ENCODE data around the gene SERAC1.

SERAC1 gene

GRCh38 chr6:158063736-158064135 lies 104.3 kb downstream of the SERAC1 start:
- Histone ChIP-seq H3K4me2 (no peak overlapping the region), H3K79me2 (ENCODE audit: insufficient read depth, low read depth) (no peaks in the 10 kb centered on the region), H4K20me1 (ENCODE audit: insufficient read depth) (no peaks in the 10 kb centered on the region), H3K36me3 (ENCODE audit: insufficient read depth) (no peaks in the 10 kb centered on the region), H3K4me1 (ENCODE audit: low read depth, poor library complexity, severe bottlenecking) (no peaks in the 10 kb centered on the region), H3K9ac (no peak overlapping the region), H3K4me3 (IDR thresholded peaks at IDR 0.05; ENCODE audit: insufficient read depth, low read depth, low read length) (no peak overlapping the region), H3K27ac (no peak overlapping the region), H3K27me3 (ENCODE audit: insufficient read depth, low read depth) (no peaks in the 10 kb centered on the region), H2AFZ (ENCODE audit: low read depth) (no peak overlapping the region)
- TF ChIP-seq CTCF (conservative IDR thresholded peaks at IDR 0.05; ENCODE audit: low read depth, low read length) = no peak

GRCh38 chr6:158061709-158062461 lies 106.2 kb downstream of the SERAC1 start:
- Histone ChIP-seq H3K79me2 (ENCODE audit: insufficient read depth, low read depth) (no peaks in the 10 kb centered on the region), H3K9ac (no peak overlapping the region), H2AFZ (ENCODE audit: low read depth) (no peak overlapping the region), H3K27ac (no peak overlapping the region), H3K27me3 (ENCODE audit: insufficient read depth, low read depth) (no peaks in the 10 kb centered on the region), H3K4me2 (no peak overlapping the region), H3K36me3 (ENCODE audit: insufficient read depth) (no peaks in the 10 kb centered on the region), H3K4me3 (IDR thresholded peaks at IDR 0.05; ENCODE audit: insufficient read depth, low read depth, low read length) (no peak overlapping the region), H3K4me1 (ENCODE audit: low read depth, poor library complexity, severe bottlenecking) (no peaks in the 10 kb centered on the region), H4K20me1 (ENCODE audit: insufficient read depth) (no peaks in the 10 kb centered on the region)
- no peak for TF ChIP-seq CTCF (conservative IDR thresholded peaks at IDR 0.05; ENCODE audit: low read depth, low read length)

- no peak overlapping the region for H3K27ac ChIP-seq
- no peaks in the 10 kb centered on the region for H3K36me3 ChIP-seq (ENCODE audit: insufficient read depth)
- H3K9ac ChIP-seq = no peak overlapping the region
- no peak for TF ChIP-seq CTCF (conservative IDR thresholded peaks at IDR 0.05; ENCODE audit: low read depth, low read length)
- H3K4me3 ChIP-seq (IDR thresholded peaks at IDR 0.05; ENCODE audit: insufficient read depth, low read depth, low read length) = no peak overlapping the region
- H3K79me2 ChIP-seq (ENCODE audit: insufficient read depth, low read depth) = no peaks in the 10 kb centered on the region
- H3K27me3 ChIP-seq (ENCODE audit: insufficient read depth, low read depth) = no peaks in the 10 kb centered on the region
- H4K20me1 ChIP-seq (ENCODE audit: insufficient read depth) = no peaks in the 10 kb centered on the region
- H3K4me2 ChIP-seq = no peak overlapping the region
- no peaks in the 10 kb centered on the region for H3K4me1 ChIP-seq (ENCODE audit: low read depth, poor library complexity, severe bottlenecking)
- H2AFZ ChIP-seq (ENCODE audit: low read depth) = no peak overlapping the region
These were observed 106.7 kb downstream of the SERAC1 start for GRCh38 chr6:158061361-158061708.

- H2AFZ ChIP-seq (ENCODE audit: low read depth) = no peak overlapping the region
- no peak overlapping the region for H3K27ac ChIP-seq
- no peaks in the 10 kb centered on the region for H3K4me1 ChIP-seq (ENCODE audit: low read depth, poor library complexity, severe bottlenecking)
- no peak overlapping the region for H3K9ac ChIP-seq
- H3K4me2 ChIP-seq = no peak overlapping the region
- TF ChIP-seq CTCF (conservative IDR thresholded peaks at IDR 0.05; ENCODE audit: low read depth, low read length) = no peak
- H4K20me1 ChIP-seq (ENCODE audit: insufficient read depth) = no peaks in the 10 kb centered on the region
- H3K4me3 ChIP-seq (IDR thresholded peaks at IDR 0.05; ENCODE audit: insufficient read depth, low read depth, low read length) = no peak overlapping the region
- no peaks in the 10 kb centered on the region for H3K27me3 ChIP-seq (ENCODE audit: insufficient read depth, low read depth)
- H3K79me2 ChIP-seq (ENCODE audit: insufficient read depth, low read depth) = no peaks in the 10 kb centered on the region
- H3K36me3 ChIP-seq (ENCODE audit: insufficient read depth) = no peaks in the 10 kb centered on the region
These were observed 107.4 kb downstream of the SERAC1 start for GRCh38 chr6:158060455-158061360.

All from KMS-11 (cell line).